GM19025 (cell line): Measurements from ENCODE around the gene SMOC1.

ENCODE experiments used
- ATAC-seq: cut with Tn5 transposase; IDR thresholded peaks from one replicate; pipeline ENCODE4 v1.9.1; 2021; ENCODE audit warnings: mild to moderate bottlenecking, low read depth, moderate library complexity; ENCODE audit not compliant: unreplicated experiment

Gene SMOC1

GRCh38 chr14:70004791-70005190 lies 125.6 kb downstream of the SMOC1 start:
- ATAC-seq, result no peak

- ATAC-seq, result no peak
These were observed 126.1 kb downstream of the SMOC1 start for GRCh38 chr14:70005281-70005805.

GRCh38 chr14:70006699-70007098 lies 127.5 kb downstream of the SMOC1 start:
- no peak for ATAC-seq

DNA sequence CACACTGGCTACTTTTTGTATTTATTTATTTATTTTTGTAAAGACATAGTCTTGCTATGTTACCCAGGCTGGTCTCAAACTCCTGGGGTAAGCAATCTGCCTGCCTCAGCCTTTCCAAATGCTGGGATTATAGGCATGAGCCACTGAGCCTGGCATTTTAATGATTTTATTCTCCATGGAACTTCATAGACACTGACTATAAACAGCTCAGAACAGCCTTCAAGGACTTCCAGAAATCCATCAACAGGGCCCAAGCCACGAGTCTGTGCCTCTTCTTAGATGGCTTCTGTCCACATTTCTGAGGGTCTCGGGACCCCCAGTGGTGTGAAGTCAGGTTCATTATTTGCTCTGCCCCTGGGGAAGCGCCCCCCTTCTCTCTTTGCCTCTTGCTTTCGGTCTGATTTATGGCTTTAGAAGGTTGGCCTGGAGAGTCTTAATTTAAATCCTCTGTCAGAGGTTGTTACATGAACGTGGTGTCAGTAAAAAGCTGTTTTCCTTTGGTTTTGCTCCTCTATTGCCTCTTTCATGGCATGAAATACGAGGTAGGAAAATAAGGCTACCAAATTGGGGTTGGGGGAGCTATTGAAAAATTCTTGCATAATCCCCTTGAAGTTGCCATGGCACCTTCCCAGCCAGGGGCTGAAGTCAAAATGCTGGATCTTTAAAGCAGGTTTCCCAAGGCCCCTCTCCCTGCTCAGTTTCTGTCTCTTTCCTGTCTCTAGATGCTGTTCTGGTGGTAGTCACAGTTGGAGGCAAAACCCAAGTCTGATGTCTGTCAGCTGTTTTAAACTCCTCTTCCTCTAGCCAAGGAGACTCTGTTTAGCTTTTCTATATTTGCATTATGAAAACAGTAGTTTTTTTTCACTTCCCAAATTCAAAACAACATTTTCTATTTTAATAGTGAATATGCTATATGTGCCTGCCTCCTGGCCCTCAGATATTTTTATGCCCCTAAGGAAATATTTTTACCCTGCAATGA lies 129.4 kb downstream of the SMOC1 start:
- ATAC-seq, result no peak

DNA sequence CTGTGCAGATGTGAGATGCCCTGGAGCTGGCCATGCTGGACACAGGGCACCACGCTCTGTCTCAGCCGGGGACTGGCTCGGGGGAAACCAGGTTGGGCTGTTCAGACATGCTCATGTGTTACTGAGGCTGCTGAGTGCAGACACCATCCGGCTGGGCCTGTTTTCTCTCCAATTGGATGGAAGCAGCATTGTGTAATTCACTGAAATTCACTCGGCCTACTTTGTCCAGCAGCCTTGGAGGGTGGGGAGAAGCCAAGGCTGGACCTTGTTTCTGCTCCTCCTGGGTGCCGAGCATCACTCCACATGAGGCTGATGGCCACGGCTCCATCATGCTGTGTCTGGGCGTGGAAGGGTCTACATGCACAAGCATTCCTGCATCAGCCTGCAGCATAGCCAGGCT lies 130.7 kb downstream of the SMOC1 start:
- ATAC-seq, result no peak

GRCh38 chr14:70011098-70011497 lies 131.9 kb downstream of the SMOC1 start:
- no peak for ATAC-seq

DNA sequence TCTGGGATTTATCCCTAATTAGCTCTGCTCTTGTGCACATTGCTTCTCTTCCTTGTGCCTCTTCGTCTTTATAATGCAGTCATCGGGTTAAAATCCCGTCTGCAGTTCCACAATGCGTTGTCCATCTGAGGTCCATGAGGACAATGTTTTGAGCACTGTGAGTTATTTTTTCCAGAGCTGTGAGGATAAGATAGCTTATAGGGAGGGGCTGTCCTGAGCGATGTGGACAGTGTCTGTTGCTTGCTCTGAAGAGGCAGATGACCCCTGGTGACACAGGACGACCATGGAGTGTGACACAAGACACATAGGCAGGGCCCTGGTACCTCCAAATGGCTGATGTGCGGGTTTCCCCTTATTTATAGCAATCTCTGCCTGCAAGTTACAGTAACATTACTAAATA lies 132.5 kb downstream of the SMOC1 start:
- no peak for ATAC-seq

- no peak for ATAC-seq
These were observed 134.2 kb downstream of the SMOC1 start for GRCh38 chr14:70013271-70013873.

GRCh38 chr14:70014406-70015095 lies 135.3 kb downstream of the SMOC1 start:
- no peak for ATAC-seq

- no peak for ATAC-seq
These were observed 139.0 kb downstream of the SMOC1 start for GRCh38 chr14:70018230-70018629.

DNA sequence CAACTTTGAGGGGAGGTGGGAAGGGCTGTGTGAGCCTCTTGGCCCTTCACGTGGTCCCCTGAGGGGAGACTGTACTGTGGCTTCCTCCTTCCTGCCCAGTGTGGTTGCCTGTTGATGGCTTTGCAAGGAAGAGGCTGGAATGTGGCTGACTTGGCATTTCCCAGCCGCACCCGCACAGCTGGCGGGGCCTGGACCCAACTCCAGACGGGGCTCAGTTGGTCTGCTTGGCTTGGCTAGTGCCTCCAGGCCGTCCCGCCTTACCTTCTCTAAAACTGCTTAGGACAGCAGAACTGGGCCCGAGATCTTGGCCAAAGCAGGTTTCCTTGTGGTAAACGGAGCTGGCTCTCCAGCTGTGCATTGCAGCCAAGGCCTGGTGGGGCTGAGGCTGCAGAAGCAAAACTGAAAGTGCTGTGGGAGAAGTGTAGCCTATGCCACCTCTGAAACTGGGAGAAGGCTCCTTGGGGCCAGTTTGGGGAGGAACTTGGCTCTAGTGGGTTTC lies 139.5 kb downstream of the SMOC1 start:
- no peak for ATAC-seq

GRCh38 chr14:70019695-70020094 lies 140.5 kb downstream of the SMOC1 start:
- ATAC-seq, result no peak

GRCh38 chr14:70020352-70021170 lies 141.3 kb downstream of the SMOC1 start:
- no peak for ATAC-seq

GRCh38 chr14:70021548-70022220 lies 142.5 kb downstream of the SMOC1 start:
- ATAC-seq, result no peak

DNA sequence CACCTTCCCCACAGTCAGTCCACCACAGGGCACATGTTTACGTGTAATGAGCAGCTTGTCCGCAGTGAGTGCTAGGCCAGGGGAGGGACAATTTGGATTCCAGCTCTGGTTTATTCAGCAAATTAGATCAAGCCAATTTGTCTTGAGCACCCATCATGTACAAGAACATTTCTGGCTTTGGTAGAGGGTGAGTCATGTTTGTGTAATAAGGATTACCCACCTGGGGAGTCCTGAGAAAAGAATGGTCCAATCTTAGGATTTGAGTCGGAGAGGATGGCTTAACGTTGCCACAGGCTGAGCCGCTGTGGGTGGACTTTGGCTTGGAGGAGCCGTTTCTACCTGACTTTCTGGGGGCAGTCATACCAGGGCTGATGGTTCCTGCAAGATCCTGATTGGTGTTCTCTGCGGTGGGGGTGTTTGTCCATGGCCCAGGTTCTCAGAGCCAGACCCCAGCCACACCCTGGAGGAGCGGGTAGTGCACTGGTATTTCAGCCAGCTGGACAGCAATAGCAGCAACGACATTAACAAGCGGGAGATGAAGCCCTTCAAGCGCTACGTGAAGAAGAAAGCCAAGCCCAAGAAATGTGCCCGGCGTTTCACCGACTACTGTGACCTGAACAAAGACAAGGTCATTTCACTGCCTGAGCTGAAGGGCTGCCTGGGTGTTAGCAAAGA lies 143.7 kb downstream of the SMOC1 start:
- no peak for ATAC-seq

DNA sequence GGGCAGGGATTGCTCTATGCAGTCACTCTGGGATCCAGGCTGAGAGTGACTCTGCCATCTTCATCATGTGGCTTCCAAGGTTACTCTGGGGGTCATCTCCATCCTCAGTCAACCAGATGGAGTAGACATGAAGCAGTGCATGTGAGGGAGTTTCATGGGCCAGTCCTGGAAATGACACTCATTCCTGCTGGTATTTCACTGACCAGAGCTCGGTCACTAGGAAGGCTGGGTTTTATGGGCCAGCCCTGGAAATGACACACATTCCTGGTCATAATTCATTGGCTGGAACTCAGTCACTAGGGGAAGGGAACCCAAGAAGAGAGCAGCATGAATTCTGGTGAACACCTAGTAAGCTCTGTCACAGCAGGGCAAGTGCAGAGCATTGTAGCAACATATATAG lies 144.7 kb downstream of the SMOC1 start:
- ATAC-seq, result no peak

GRCh38 chr14:70027785-70028428 lies 148.7 kb downstream of the SMOC1 start:
- ATAC-seq, result no peak
